Hepatocyte (in vitro differentiated cells): Measurements from ENCODE around the gene TAF8. TPM values are rescaled to one million over a fixed set of nuclear protein-coding genes. Genes with fewer than 3 reads are reported as not detected.

ENCODE experiments used
- DNase-seq: peaks from one replicate; pipeline ENCODE4 v3.0.0-alpha.2; 2016; ENCODE audit warnings: low spot score
- H2AFZ ChIP-seq: fragments of 200-600 bp; sonication (generic); 2 replicates; pipeline ENCODE4 v1.6.0; 2016; ENCODE audit warnings: antibody characterized with exemption, mild to moderate bottlenecking
- H3K27ac ChIP-seq: fragments of 200-600 bp; sonication (generic); 2 replicates; pipeline ENCODE4 v1.5.1; 2016; ENCODE audit warnings: mild to moderate bottlenecking
- H3K27me3 ChIP-seq: fragments of 200-600 bp; sonication (generic); 2 replicates; pipeline ENCODE4 v1.6.1; 2016
- H3K36me3 ChIP-seq: fragments of 200-600 bp; sonication (generic); replicated peaks from 2 replicates; pipeline ENCODE4 v1.5.1; 2016; ENCODE audit warnings: low read depth; ENCODE audit not compliant: insufficient read depth
- H3K4me1 ChIP-seq: fragments of 200-600 bp; sonication (generic); 2 replicates; pipeline ENCODE4 v1.5.1; 2016; ENCODE audit warnings: mild to moderate bottlenecking, moderate library complexity; ENCODE audit not compliant: insufficient read depth
- H3K4me2 ChIP-seq: fragments of 200-600 bp; sonication (generic); 2 replicates; pipeline ENCODE4 v1.6.0; 2016
- H3K4me3 ChIP-seq: fragments of 200-600 bp; sonication (generic); 2 replicates; pipeline ENCODE4 v1.5.1; 2016; ENCODE audit warnings: mild to moderate bottlenecking
- H3K79me2 ChIP-seq: fragments of 200-600 bp; sonication (generic); 2 replicates; pipeline ENCODE4 v1.6.0; 2017; ENCODE audit warnings: mild to moderate bottlenecking
- H3K9me2 ChIP-seq: fragments of 200-600 bp; sonication (generic); replicated peaks from 2 replicates; pipeline ENCODE4 v1.6.0; 2017; ENCODE audit warnings: mild to moderate bottlenecking; ENCODE audit not compliant: insufficient read depth
- H3K9me3 ChIP-seq: fragments of 200-600 bp; sonication (generic); 2 replicates; pipeline ENCODE4 v1.5.1; 2016; ENCODE audit warnings: low read depth, mild to moderate bottlenecking
- H4K20me1 ChIP-seq: fragments of 200-600 bp; sonication (generic); 2 replicates; pipeline ENCODE4 v1.6.0; 2016; ENCODE audit warnings: mild to moderate bottlenecking; ENCODE audit not compliant: insufficient read depth, poor library complexity, severe bottlenecking
- CTCF ChIP-seq: fragments of 200-600 bp; sonication (generic); IDR thresholded peaks from 2 replicates; pipeline ENCODE4 v1.5.1; 2016; ENCODE audit warnings: antibody characterized with exemption, mild to moderate bottlenecking; ENCODE audit not compliant: poor library complexity
- EZH2 ChIP-seq: fragments of 200-600 bp; sonication (generic); IDR thresholded peaks from 2 replicates; pipeline ENCODE4 v1.6.1; 2016; ENCODE audit warnings: antibody characterized with exemption, mild to moderate bottlenecking, borderline replicate concordance
- EZH2phosphoT487 ChIP-seq: fragments of 200-600 bp; sonication (generic); IDR thresholded peaks from one replicate; pipeline ENCODE4 v1.6.1; 2018; ENCODE audit warnings: antibody characterized with exemption, mild to moderate bottlenecking, low read depth, moderate library complexity; ENCODE audit not compliant: unreplicated experiment, severe bottlenecking
- WGBS: methylation state at CpG from one replicate; pipeline ENCODE4 v1.1.6; 2016; ENCODE audit warnings: low lambda C conversion rate; ENCODE audit errors: missing lambda C conversion rate; 5-methylcytosine and 5-hydroxymethylcytosine counted together
- polyA plus RNA-seq: library from polyadenylated mRNA; unstranded; fragments of >200 nt; fragmentation: Nextera tagmentation; extraction: Ambion mirVana; gene quantifications from 2 replicates; pipeline ENCODE4 v1.2.1, GENCODE V29; 2016
- total RNA-seq: library from RNA; depleted of rRNA; stranded (reverse); fragments of >200 nt; gene quantifications from 2 replicates; pipeline ENCODE4 v1.2.3, GENCODE V29; 2014

The TAF8 gene
- total and polyA plus RNA-seq, 2 experiments from 2014 or later = 14.0 to 25.1 TPM

- DNase-seq = peak; percentile 85
- Histone ChIP-seq H3K27me3 (no peaks in the 10 kb centered on the region), H3K79me2 (peaks cover 24% of the 10 kb centered on the region), H3K27ac (peak overlapping the region; percentile 92), H3K36me3 (no peaks in the 10 kb centered on the region), H3K9me3 (no peaks in the 10 kb centered on the region), H3K4me2 (peak overlapping the region; percentile 93), H4K20me1 (no peaks in the 10 kb centered on the region), H3K4me3 (no peak overlapping the region), H3K4me1 (peaks cover 58% of the 10 kb centered on the region), H3K9me2 (no peaks in the 10 kb centered on the region), H2AFZ (no peak overlapping the region)
- WGBS = 23% methylated on average over 14 of the region's 14 CpGs
- TF ChIP-seq CTCF (no peak), EZH2 (no peak), EZH2phosphoT487 (no peak)
Observed at GRCh38 chr6:42045538-42046460, 4.5 kb upstream of the TAF8 start.

- Histone ChIP-seq H3K4me2 (peak overlapping the region; percentile 93), H2AFZ (no peak overlapping the region), H3K9me3 (no peaks in the 10 kb centered on the region), H4K20me1 (no peaks in the 10 kb centered on the region), H3K9me2 (no peaks in the 10 kb centered on the region), H3K27me3 (no peaks in the 10 kb centered on the region), H3K36me3 (no peaks in the 10 kb centered on the region), H3K79me2 (peaks cover 32% of the 10 kb centered on the region), H3K4me3 (no peak overlapping the region), H3K4me1 (peaks cover 55% of the 10 kb centered on the region), H3K27ac (peak overlapping the region; percentile 92)
- peak; percentile 37 for DNase-seq
- WGBS = 59% methylated on average over 12 of the region's 12 CpGs
- TF ChIP-seq EZH2phosphoT487 = no peak
- no peak for TF ChIP-seq CTCF
- no peak for TF ChIP-seq EZH2
Observed at GRCh38 chr6:42046464-42047212, 3.7 kb upstream of the TAF8 start.

GRCh38 chr6:42047213-42047590 lies 3.1 kb upstream of the TAF8 start:
- H2AFZ ChIP-seq = no peak overlapping the region
- no peaks in the 10 kb centered on the region for H3K9me3 ChIP-seq
- TF ChIP-seq CTCF = no peak
- no peak for TF ChIP-seq EZH2phosphoT487
- TF ChIP-seq EZH2 = no peak
- H4K20me1 ChIP-seq = no peaks in the 10 kb centered on the region
- no peak overlapping the region for H3K4me3 ChIP-seq
- peak overlapping the region; percentile 92 for H3K27ac ChIP-seq
- WGBS = 79% methylated on average over 4 of the region's 4 CpGs
- H3K4me1 ChIP-seq = peaks cover 51% of the 10 kb centered on the region
- no peaks in the 10 kb centered on the region for H3K27me3 ChIP-seq
- no peaks in the 10 kb centered on the region for H3K9me2 ChIP-seq
- peaks cover 38% of the 10 kb centered on the region for H3K79me2 ChIP-seq
- H3K36me3 ChIP-seq = no peaks in the 10 kb centered on the region
- DNase-seq = no peak
- peak overlapping the region; percentile 93 for H3K4me2 ChIP-seq
